IMR-90 (cell line): ENCODE results near the gene SYPL1. TPM values are rescaled to one million over a fixed set of nuclear protein-coding genes. Genes with fewer than 3 reads are reported as not detected.

Experiments
- ATAC-seq: fragments of 200-7000 bp; cut with Tn5 transposase; 2 replicates; pipeline ENCODE4 v1.9.1; 2020; ENCODE audit warnings: low read depth, mild to moderate bottlenecking, moderate library complexity
- BruUV-seq: library from RNA; stranded (reverse); fragments of 400-500 nt; replicated peaks from 2 replicates; lab custom pipeline; 2021; lab: Mats Ljungman, UMichigan
- CTCF ChIA-PET: fragments of 300-600 bp; formaldehyde crosslinking; extraction: SDS; loops from one replicate; lab custom pipeline; 2021; ENCODE audit warnings: antibody characterized with exemption; lab: Yijun Ruan, JAX
- POLR2A ChIA-PET: fragments of 300-600 bp; sonication (Branson Sonifier 250); formaldehyde crosslinking; loops from one replicate; lab custom pipeline; 2022; ENCODE audit warnings: antibody characterized with exemption; ENCODE audit not compliant: unreplicated experiment; lab: Charles Lee
- DNase-seq: peaks from one replicate; pipeline ENCODE4 v3.0.0; 2013
- H2AFZ ChIP-seq: replicated peaks from 2 replicates; pipeline ENCODE3; 2013; ENCODE audit warnings: low read length, mild to moderate bottlenecking; ENCODE audit not compliant: poor library complexity
- H2AK5ac ChIP-seq: 2 replicates; pipeline ENCODE4 v1.6.1; 2013; ENCODE audit warnings: low read depth, low read length, inconsistent platforms
- H2AK9ac ChIP-seq: replicated peaks from 2 replicates; pipeline ENCODE3; 2013; ENCODE audit warnings: mild to moderate bottlenecking, low read depth, low read length, moderate library complexity; ENCODE audit not compliant: poor library complexity
- H2BK120ac ChIP-seq: 2 replicates; pipeline ENCODE4 v1.6.1; 2013; ENCODE audit warnings: low read depth, low read length, inconsistent platforms
- H2BK15ac ChIP-seq: 3 replicates; pipeline ENCODE4 v1.6.1; 2013; ENCODE audit warnings: low read depth, low read length, inconsistent platforms
- H2BK20ac ChIP-seq: 2 replicates; pipeline ENCODE4 v1.6.1; 2013; ENCODE audit warnings: low read depth, mild to moderate bottlenecking, inconsistent platforms, low read length, moderate library complexity
- H2BK5ac ChIP-seq: 2 replicates; pipeline ENCODE4 v1.6.1; 2013; ENCODE audit warnings: mild to moderate bottlenecking, low read depth, low read length, inconsistent platforms; ENCODE audit not compliant: poor library complexity, severe bottlenecking
- H3K14ac ChIP-seq: replicated peaks from 2 replicates; pipeline ENCODE4 v1.6.1; 2013; ENCODE audit warnings: low read depth, low read length, inconsistent platforms
- H3K18ac ChIP-seq: 2 replicates; pipeline ENCODE4 v1.6.1; 2013; ENCODE audit warnings: low read depth, low read length, control low read depth
- H3K23ac ChIP-seq: 2 replicates; pipeline ENCODE4 v1.6.1; 2013; ENCODE audit warnings: low read depth, low read length, inconsistent platforms
- H3K27ac ChIP-seq: 2 replicates; pipeline ENCODE4 v1.5.1; 2013; ENCODE audit warnings: mild to moderate bottlenecking, control low read depth, low read length; ENCODE audit not compliant: insufficient read depth
- H3K27me3 ChIP-seq: 2 replicates; pipeline ENCODE4 v1.6.1; 2013; ENCODE audit warnings: low read length; ENCODE audit not compliant: control insufficient read depth, insufficient read depth
- H3K36me3 ChIP-seq: 2 replicates; pipeline ENCODE4 v1.6.1; 2013; ENCODE audit warnings: low read length, mixed read lengths; ENCODE audit not compliant: control insufficient read depth, insufficient read depth
- H3K4ac ChIP-seq: 2 replicates; pipeline ENCODE4 v1.6.1; 2013; ENCODE audit warnings: low read depth, low read length, inconsistent platforms
- H3K4me1 ChIP-seq: 2 replicates; pipeline ENCODE4 v1.6.1; 2013; ENCODE audit warnings: low read length, mixed read lengths; ENCODE audit not compliant: control insufficient read depth, insufficient read depth
- H3K4me2 ChIP-seq: 2 replicates; pipeline ENCODE4 v1.6.1; 2013; ENCODE audit warnings: low read depth, mild to moderate bottlenecking, control low read depth, low read length, moderate library complexity
- H3K4me3 ChIP-seq: 2 replicates; pipeline ENCODE4 v1.5.1; 2013; ENCODE audit warnings: low read depth, mild to moderate bottlenecking, control low read depth, low read length, moderate library complexity; ENCODE audit not compliant: insufficient read depth
- H3K56ac ChIP-seq: 2 replicates; pipeline ENCODE4 v1.6.1; 2013; ENCODE audit warnings: low read length, inconsistent platforms; ENCODE audit not compliant: insufficient read depth; ENCODE audit errors: extremely low read depth
- H3K79me1 ChIP-seq, 2 experiments: 2 replicates each; pipeline ENCODE4 v1.6.1; 2013; ENCODE audit warnings: low read length in 2 of 2, inconsistent platforms in 1 of 2, low read depth in 1 of 2
- H3K9ac ChIP-seq: 2 replicates; pipeline ENCODE4 v1.6.1; 2013; ENCODE audit warnings: low read depth, low read length, control low read depth
- H3K9me1 ChIP-seq: 2 replicates; pipeline ENCODE4 v1.6.1; 2013; ENCODE audit warnings: low read length, inconsistent platforms; ENCODE audit not compliant: insufficient read depth
- H3K9me3 ChIP-seq: 2 replicates; pipeline ENCODE4 v1.6.1; 2013; ENCODE audit warnings: low read length; ENCODE audit not compliant: control insufficient read depth, insufficient read depth
- H4K20me1 ChIP-seq: 2 replicates; pipeline ENCODE4 v1.6.1; 2013; ENCODE audit warnings: low read length, inconsistent platforms; ENCODE audit not compliant: insufficient read depth
- H4K5ac ChIP-seq: 2 replicates; pipeline ENCODE4 v1.6.1; 2013; ENCODE audit warnings: mild to moderate bottlenecking, low read depth, low read length, control low read depth
- H4K8ac ChIP-seq, 2 experiments: 2 replicates each; pipeline ENCODE4 v1.6.1; 2013; ENCODE audit warnings: low read depth in 2 of 2, low read length in 2 of 2, control low read depth in 1 of 2, inconsistent platforms in 1 of 2
- H4K91ac ChIP-seq: 2 replicates; pipeline ENCODE4 v1.6.1; 2013; ENCODE audit warnings: low read depth, low read length, inconsistent platforms; ENCODE audit not compliant: insufficient read depth
- BHLHE40 ChIP-seq: fragments of 150-350 bp; IDR thresholded peaks from 2 replicates; pipeline ENCODE4 v1.6.1; 2016; ENCODE audit warnings: mild to moderate bottlenecking, low read depth, low read length
- CEBPB ChIP-seq: IDR thresholded peaks from 2 replicates; pipeline ENCODE4 v1.6.1; 2012; ENCODE audit warnings: low read depth, low read length, improper control_type of control experiment
- CHD1 ChIP-seq: IDR thresholded peaks from 2 replicates; pipeline ENCODE4 v1.6.1; 2012; ENCODE audit warnings: low read depth, low read length, improper control_type of control experiment
- FOS ChIP-seq: fragments of 150-350 bp; IDR thresholded peaks from 2 replicates; pipeline ENCODE4 v1.6.1; 2016; ENCODE audit warnings: low read depth, low read length
- MAFK ChIP-seq: IDR thresholded peaks from 2 replicates; pipeline ENCODE4 v1.6.1; 2012; ENCODE audit warnings: low read depth, low read length, improper control_type of control experiment
- MAZ ChIP-seq: IDR thresholded peaks from 2 replicates; pipeline ENCODE4 v1.6.1; 2012; ENCODE audit warnings: low read depth, mild to moderate bottlenecking, low read length, improper control_type of control experiment, moderate library complexity, borderline replicate concordance
- MXI1 ChIP-seq: IDR thresholded peaks from 2 replicates; pipeline ENCODE4 v1.6.1; 2012; ENCODE audit warnings: low read depth, mild to moderate bottlenecking, low read length, moderate library complexity, borderline replicate concordance
- NFE2L2 ChIP-seq: fragments of 150-350 bp; IDR thresholded peaks from 2 replicates; pipeline ENCODE4 v1.6.1; 2016; ENCODE audit warnings: low read depth, mild to moderate bottlenecking, low read length
- POLR2A ChIP-seq: IDR thresholded peaks from 2 replicates; pipeline ENCODE4 v1.6.1; 2012; ENCODE audit warnings: mild to moderate bottlenecking, low read depth, low read length
- RAD21 ChIP-seq: IDR thresholded peaks from 2 replicates; pipeline ENCODE4 v1.6.1; 2012; ENCODE audit warnings: low read length, improper control_type of control experiment
- RCOR1 ChIP-seq: IDR thresholded peaks from 2 replicates; pipeline ENCODE4 v1.6.1; 2012; ENCODE audit warnings: mild to moderate bottlenecking, low read length, improper control_type of control experiment; ENCODE audit not compliant: insufficient replicate concordance
- RFX5 ChIP-seq: IDR thresholded peaks from 2 replicates; pipeline ENCODE4 v1.8.0; 2012; ENCODE audit warnings: low read depth, mild to moderate bottlenecking, low read length, moderate library complexity
- SMC3 ChIP-seq: fragments of 150-350 bp; IDR thresholded peaks from 2 replicates; pipeline ENCODE4 v1.6.1; 2016; ENCODE audit warnings: low read depth, mild to moderate bottlenecking, antibody characterized with exemption, low read length, moderate library complexity
- WGBS, 2 experiments: methylation state at CpG; one replicate each; pipeline versions ENCODE4 v1.1.5 to v1.1.7; 2013; ENCODE audit warnings: missing lambda C conversion rate in 2 of 2; ENCODE audit not compliant: insufficient read length in 1 of 2; ENCODE audit errors: extremely low coverage in 2 of 2; 5-methylcytosine and 5-hydroxymethylcytosine counted together
- dilution Hi-C: fragments of 300-500 bp; cut with HindIII; formaldehyde crosslinking; loops from one replicate; pipeline ENCODE4 v1.14.3; 2018; ENCODE audit warnings: low sequenced_read_pairs; ENCODE audit not compliant: unreplicated experiment
- in situ Hi-C: fragments of 300-500 bp; cut with MboI; formaldehyde crosslinking; loops from 3 replicates; pipeline ENCODE4 v1.14.3; 2019; ENCODE audit warnings: low sequenced_read_pairs, inconsistent platforms, mixed read lengths
- intact Hi-C: fragments of 100-400 bp; cut with micrococcal nuclease; formaldehyde crosslinking; loops from 2 replicates; pipeline ENCODE4 v1.10.0; 2022
- polyA plus RNA-seq, 3 experiments: library from polyadenylated mRNA; depleted of rRNA; stranded (reverse); fragments of >200 nt; gene quantifications; 2 replicates each; pipeline ENCODE4 v1.2.3, GENCODE V29; 2012; ENCODE audit warnings: low replicate concordance in 1 of 3
- total RNA-seq: library from RNA; depleted of rRNA; stranded (reverse); fragments of >200 nt; gene quantifications from 2 replicates; pipeline ENCODE4 v1.2.3, GENCODE V29; 2012
- TF ChIP-seq, protein P1 (sequence below): fragments of 150-350 bp; IDR thresholded peaks from 2 replicates; pipeline ENCODE4 v1.6.1; 2017; ENCODE audit warnings: mild to moderate bottlenecking, antibody characterized with exemption, low read length, low read depth
- TF ChIP-seq, protein P2 (sequence below): conservative IDR thresholded peaks from 2 replicates; pipeline ENCODE4 v1.5.1; 2012; ENCODE audit warnings: mild to moderate bottlenecking, low read depth, low read length, improper control_type of control experiment
- TF ChIP-seq, protein P3 (sequence below): fragments of 150-350 bp; IDR thresholded peaks from 2 replicates; pipeline ENCODE4 v1.6.1; 2016; ENCODE audit warnings: low read depth, mild to moderate bottlenecking, low read length, moderate library complexity, borderline replicate concordance

SYPL1 gene
- total and polyA plus RNA-seq, 2 of the 4 experiments (the other 2 are of a cell fraction): 19.0 to 45.0 TPM

DNA sequence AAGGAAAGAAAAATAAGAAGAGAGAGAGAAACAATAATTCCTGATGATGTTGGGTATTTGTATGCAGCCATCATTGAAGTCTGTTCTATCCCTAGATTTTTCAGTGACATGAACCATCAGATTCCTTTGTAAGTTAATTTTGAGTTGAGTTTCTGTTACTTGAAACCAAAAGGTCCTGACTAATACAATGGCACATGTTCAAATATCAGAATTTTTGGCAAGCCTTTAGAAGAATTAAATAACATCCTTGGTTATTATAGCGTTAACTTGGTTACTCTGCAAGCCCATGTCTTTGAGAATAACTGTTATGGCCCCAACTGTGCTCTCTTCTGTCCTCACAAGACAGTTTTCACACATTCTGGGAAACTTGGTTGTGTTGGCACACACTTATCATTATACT is 66.5 kb downstream of the SYPL1 start:
- ChIA-PET CTCF (no interaction called here), POLR2A (no interaction called here)
- H3K56ac ChIP-seq: no peak overlapping the region
- H3K14ac ChIP-seq: no peak overlapping the region
- no peak overlapping the region for H3K4me2 ChIP-seq
- no peak overlapping the region for H2BK120ac ChIP-seq
- no peak for TF ChIP-seq MAFK
- TF ChIP-seq, protein P1, sequence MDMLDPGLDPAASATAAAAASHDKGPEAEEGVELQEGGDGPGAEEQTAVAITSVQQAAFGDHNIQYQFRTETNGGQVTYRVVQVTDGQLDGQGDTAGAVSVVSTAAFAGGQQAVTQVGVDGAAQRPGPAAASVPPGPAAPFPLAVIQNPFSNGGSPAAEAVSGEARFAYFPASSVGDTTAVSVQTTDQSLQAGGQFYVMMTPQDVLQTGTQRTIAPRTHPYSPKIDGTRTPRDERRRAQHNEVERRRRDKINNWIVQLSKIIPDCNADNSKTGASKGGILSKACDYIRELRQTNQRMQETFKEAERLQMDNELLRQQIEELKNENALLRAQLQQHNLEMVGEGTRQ: no peak
- no peak for TF ChIP-seq RCOR1
- TF ChIP-seq SMC3: no peak
- no peak for TF ChIP-seq RFX5
- TF ChIP-seq RAD21: no peak
- TF ChIP-seq CHD1: no peak
- TF ChIP-seq MAZ: no peak
- no peak for TF ChIP-seq CEBPB
- no peak for TF ChIP-seq BHLHE40
- TF ChIP-seq, protein P2, sequence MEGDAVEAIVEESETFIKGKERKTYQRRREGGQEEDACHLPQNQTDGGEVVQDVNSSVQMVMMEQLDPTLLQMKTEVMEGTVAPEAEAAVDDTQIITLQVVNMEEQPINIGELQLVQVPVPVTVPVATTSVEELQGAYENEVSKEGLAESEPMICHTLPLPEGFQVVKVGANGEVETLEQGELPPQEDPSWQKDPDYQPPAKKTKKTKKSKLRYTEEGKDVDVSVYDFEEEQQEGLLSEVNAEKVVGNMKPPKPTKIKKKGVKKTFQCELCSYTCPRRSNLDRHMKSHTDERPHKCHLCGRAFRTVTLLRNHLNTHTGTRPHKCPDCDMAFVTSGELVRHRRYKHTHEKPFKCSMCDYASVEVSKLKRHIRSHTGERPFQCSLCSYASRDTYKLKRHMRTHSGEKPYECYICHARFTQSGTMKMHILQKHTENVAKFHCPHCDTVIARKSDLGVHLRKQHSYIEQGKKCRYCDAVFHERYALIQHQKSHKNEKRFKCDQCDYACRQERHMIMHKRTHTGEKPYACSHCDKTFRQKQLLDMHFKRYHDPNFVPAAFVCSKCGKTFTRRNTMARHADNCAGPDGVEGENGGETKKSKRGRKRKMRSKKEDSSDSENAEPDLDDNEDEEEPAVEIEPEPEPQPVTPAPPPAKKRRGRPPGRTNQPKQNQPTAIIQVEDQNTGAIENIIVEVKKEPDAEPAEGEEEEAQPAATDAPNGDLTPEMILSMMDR: no peak
- no peak for TF ChIP-seq POLR2A
- TF ChIP-seq MXI1: no peak
- TF ChIP-seq, protein P3, sequence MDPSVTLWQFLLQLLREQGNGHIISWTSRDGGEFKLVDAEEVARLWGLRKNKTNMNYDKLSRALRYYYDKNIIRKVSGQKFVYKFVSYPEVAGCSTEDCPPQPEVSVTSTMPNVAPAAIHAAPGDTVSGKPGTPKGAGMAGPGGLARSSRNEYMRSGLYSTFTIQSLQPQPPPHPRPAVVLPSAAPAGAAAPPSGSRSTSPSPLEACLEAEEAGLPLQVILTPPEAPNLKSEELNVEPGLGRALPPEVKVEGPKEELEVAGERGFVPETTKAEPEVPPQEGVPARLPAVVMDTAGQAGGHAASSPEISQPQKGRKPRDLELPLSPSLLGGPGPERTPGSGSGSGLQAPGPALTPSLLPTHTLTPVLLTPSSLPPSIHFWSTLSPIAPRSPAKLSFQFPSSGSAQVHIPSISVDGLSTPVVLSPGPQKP: no peak
- TF ChIP-seq FOS: no peak
- TF ChIP-seq NFE2L2: no peak
- H4K20me1 ChIP-seq: no peaks in the 10 kb centered on the region
- no peaks in the 10 kb centered on the region for H3K9me3 ChIP-seq
- H2AFZ ChIP-seq: no peak overlapping the region
- peaks cover 9% of the 10 kb centered on the region; the same call in 1 of the 2 replicates for H3K9me1 ChIP-seq
- in situ Hi-C loops (no loop called here), intact Hi-C loops (loop anchor here (10.0 kb wide), 2 partner anchors 461 to 901 kb away; partner anchors contain the start of gene EFCAB10), dilution Hi-C loops (no loop called here)
- no peak overlapping the region for H3K4ac ChIP-seq
- no peaks in the 10 kb centered on the region for H3K36me3 ChIP-seq
- no peak overlapping the region for H2AK5ac ChIP-seq
- H4K5ac ChIP-seq: no peak overlapping the region
- no peak overlapping the region for H3K9ac ChIP-seq
- BruUV-seq: no TSS peak
- no peak overlapping the region for H3K18ac ChIP-seq
- H2BK15ac ChIP-seq: no peak overlapping the region
- DNase-seq (peak; percentile 59), ATAC-seq (no peak)
- peaks cover 23% of the 10 kb centered on the region for H3K4me1 ChIP-seq
- H4K91ac ChIP-seq: no peak overlapping the region
- no peak overlapping the region for H2BK5ac ChIP-seq
- H2AK9ac ChIP-seq: no peak overlapping the region
- H3K23ac ChIP-seq: no peak overlapping the region
- no peak overlapping the region for H3K27ac ChIP-seq
- H2BK20ac ChIP-seq: no peak overlapping the region
- no CpG with 5 or more reads among the region's 1 CpG for WGBS, 2 experiments
- no peak overlapping the region for H3K4me3 ChIP-seq
- H4K8ac ChIP-seq: no peak overlapping the region
- peaks cover 20% of the 10 kb centered on the region for H3K27me3 ChIP-seq
- H3K79me1 ChIP-seq: no peaks in the 10 kb centered on the region
